Chondrocyte (in vitro differentiated cells): ENCODE results near the gene CORO1A. TPM values are rescaled to one million over a fixed set of nuclear protein-coding genes. Genes with fewer than 3 reads are reported as not detected.
A peak's percentile ranks its signal among the peaks of the same experiment; 100 is the strongest.
"Not testable (repeated sequence)": the region's sequence is repeated elsewhere in the genome, so short reads cannot be mapped to it uniquely, and the experiment has no call there.

Experiments used
- DNase-seq: peaks from one replicate; pipeline ENCODE4 v3.0.0; 2021; ENCODE audit warnings: mixed read lengths, low spot score
- H3K27ac Mint-ChIP-seq: one replicate; pipeline ENCODE4 v1.8.0; 2021; ENCODE audit warnings: mild to moderate bottlenecking, moderate library complexity, mixed read lengths; ENCODE audit not compliant: unreplicated experiment
- H3K27me3 Mint-ChIP-seq: 2 replicates; pipeline ENCODE4 v1.8.0; 2021; ENCODE audit warnings: low read depth, mixed read lengths
- H3K36me3 Mint-ChIP-seq: 2 replicates; pipeline ENCODE4 v1.8.0; 2021; ENCODE audit warnings: low read depth, mixed read lengths
- H3K4me1 Mint-ChIP-seq: 2 replicates; pipeline ENCODE4 v1.8.0; 2021; ENCODE audit warnings: low read depth, mild to moderate bottlenecking, mixed read lengths
- H3K4me3 Mint-ChIP-seq: one replicate; pipeline ENCODE4 v1.8.0; 2021; ENCODE audit warnings: mild to moderate bottlenecking, moderate library complexity, mixed read lengths; ENCODE audit not compliant: unreplicated experiment
- H3K9me3 Mint-ChIP-seq: 2 replicates; pipeline ENCODE4 v1.8.0; 2021; ENCODE audit warnings: low read depth, mixed read lengths
- total RNA-seq: library from RNA; stranded (reverse); gene quantifications from 3 replicates; pipeline ENCODE4 v1.2.1, GENCODE V29; 2021

The CORO1A gene
- total RNA-seq, 1 donor from 2014 or later = 3.0 TPM

DNA sequence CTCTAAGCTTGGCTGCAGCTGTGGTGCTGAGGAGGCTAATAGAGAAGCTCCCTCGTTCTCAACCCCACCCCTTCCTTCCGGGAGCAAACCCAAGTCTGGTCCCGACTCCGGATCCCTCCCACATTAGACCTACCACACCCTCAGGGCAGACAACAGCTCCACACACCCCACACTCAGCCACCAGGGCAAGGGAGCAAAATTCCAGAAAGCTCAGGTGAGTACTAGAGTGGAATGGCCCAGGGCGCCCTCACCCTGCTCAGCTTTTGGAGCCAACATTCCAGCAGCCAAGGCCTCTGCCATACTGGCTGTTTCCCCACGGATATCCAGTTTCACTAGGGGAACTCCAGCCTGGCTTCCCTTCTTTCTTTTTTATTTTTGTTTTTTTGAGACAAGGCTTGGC, 25.6 kb downstream of the CORO1A start:
- DNase-seq, H3K9me3 Mint-ChIP-seq, H3K4me3 Mint-ChIP-seq, H3K27ac Mint-ChIP-seq, H3K27me3 Mint-ChIP-seq, H3K36me3 Mint-ChIP-seq, H3K4me1 Mint-ChIP-seq: not testable (repeated sequence)

GRCh38 chr16:30211414-30211813, 28.0 kb downstream of the CORO1A start:
- H3K9me3 Mint-ChIP-seq, H3K27me3 Mint-ChIP-seq, H3K4me1 Mint-ChIP-seq, H3K27ac Mint-ChIP-seq, DNase-seq, H3K36me3 Mint-ChIP-seq, H3K4me3 Mint-ChIP-seq: not testable (repeated sequence)

DNA sequence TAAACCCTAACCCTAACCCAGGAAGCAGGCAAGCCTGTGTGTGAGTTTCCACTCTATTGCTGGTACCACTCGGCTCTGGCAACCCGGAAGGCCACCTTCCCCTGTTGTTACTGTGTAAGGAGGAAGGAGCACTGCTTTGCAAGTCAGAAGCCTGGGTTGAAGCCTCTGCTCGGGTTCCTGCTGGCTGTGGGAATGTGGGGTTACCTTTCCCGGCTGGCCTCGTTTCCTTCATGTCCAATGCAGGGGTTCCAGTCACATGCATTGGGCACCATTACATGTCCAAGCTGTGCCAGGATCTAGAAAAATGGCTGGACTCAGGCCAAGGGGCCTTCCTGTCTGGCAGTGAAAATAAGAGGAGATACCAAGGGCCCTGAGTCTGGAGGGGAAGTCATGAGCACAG, 33.7 kb downstream of the CORO1A start:
- H3K4me1 Mint-ChIP-seq, H3K27me3 Mint-ChIP-seq, H3K4me3 Mint-ChIP-seq, H3K27ac Mint-ChIP-seq, H3K36me3 Mint-ChIP-seq, H3K9me3 Mint-ChIP-seq: not testable (repeated sequence)
- peak; percentile 80 for DNase-seq

Other genes with a start within 250 kb of the CORO1A start
- gene TMEM219, start 221.5 kb upstream of the CORO1A start, total RNA-seq = 111 to 122 TPM (median 120 TPM) in 3 replicates
- gene TAOK2, start 209.7 kb upstream of the CORO1A start, total RNA-seq = 50.0 to 56.6 TPM (median 50.1 TPM) in 3 replicates
- 8.4 to 14.0 TPM (median 9.9 TPM) in 3 replicates for gene HIRIP3, start 188.0 kb upstream of the CORO1A start, total RNA-seq
- 57.1 to 68.5 TPM (median 64.6 TPM) in 3 replicates for gene INO80E, start 187.4 kb upstream of the CORO1A start, total RNA-seq
- gene DOC2A, start 172.6 kb upstream of the CORO1A start, total RNA-seq = 0.15 to 0.29 TPM in 2 of 3 replicates, not detected in the other
- gene C16orf92, start 160.4 kb upstream of the CORO1A start, total RNA-seq = not detected in 3 replicates
- 0.28 to 0.77 TPM (median 0.44 TPM) in 3 replicates for gene TLCD3B, start 152.3 kb upstream of the CORO1A start, total RNA-seq
- 865 to 1,101 TPM (median 1,094 TPM) in 3 replicates for gene ALDOA, start 117.8 kb upstream of the CORO1A start, total RNA-seq
- 81.0 to 90.3 TPM (median 84.7 TPM) in 3 replicates for gene PPP4C, start 107.6 kb upstream of the CORO1A start, total RNA-seq
- 0.34 to 0.59 TPM (median 0.55 TPM) in 3 replicates for gene TBX6, start 91.7 kb upstream of the CORO1A start, total RNA-seq
- gene YPEL3, start 87.4 kb upstream of the CORO1A start, total RNA-seq = 23.3 to 31.9 TPM (median 28.1 TPM) in 3 replicates
- 1.9 to 3.2 TPM (median 2.2 TPM) in 3 replicates for gene GDPD3, start 70.1 kb upstream of the CORO1A start, total RNA-seq
- gene MAPK3, start 60.4 kb upstream of the CORO1A start, total RNA-seq = 40.9 to 42.0 TPM (median 41.9 TPM) in 3 replicates
- gene BOLA2B, start 10.1 kb downstream of the CORO1A start, total RNA-seq = 86.5 to 101 TPM (median 97.5 TPM) in 3 replicates
- 16.1 to 44.4 TPM (median 36.9 TPM) in 3 replicates for gene SLX1A, start 10.3 kb downstream of the CORO1A start, total RNA-seq
- 14.1 to 16.6 TPM (median 14.7 TPM) in 3 replicates for gene SULT1A3, start 15.7 kb downstream of the CORO1A start, total RNA-seq
- gene NPIPB13, start 64.9 kb downstream of the CORO1A start, total RNA-seq = 5.6 to 9.9 TPM (median 9.8 TPM) in 3 replicates
- gene CD2BP2, start 171.7 kb downstream of the CORO1A start, total RNA-seq = 53.2 to 61.0 TPM (median 55.8 TPM) in 3 replicates
- 43.3 to 48.6 TPM (median 44.2 TPM) in 3 replicates for gene TBC1D10B, start 186.9 kb downstream of the CORO1A start, total RNA-seq
- 0.82 to 2.2 TPM (median 1.4 TPM) in 3 replicates for gene MYL11, start 191.2 kb downstream of the CORO1A start, total RNA-seq
- gene SEPTIN1, start 199.0 kb downstream of the CORO1A start, total RNA-seq = 0.85 to 1.7 TPM (median 1.3 TPM) in 3 replicates
- 10.6 to 11.8 TPM (median 10.8 TPM) in 3 replicates for gene ZNF48, start 211.8 kb downstream of the CORO1A start, total RNA-seq
- 10.2 to 16.3 TPM (median 10.8 TPM) in 3 replicates for gene ZNF771, start 224.0 kb downstream of the CORO1A start, total RNA-seq
- 25.5 to 33.8 TPM (median 26.4 TPM) in 3 replicates for gene DCTPP1, start 246.4 kb downstream of the CORO1A start, total RNA-seq